Measurements from ENCODE around the gene SERPINE1. TPM values are rescaled to one million over a fixed set of nuclear protein-coding genes. Genes with fewer than 3 reads are reported as not detected.
"Not testable (repeated sequence)": the region's sequence is repeated elsewhere in the genome, so short reads cannot be mapped to it uniquely, and the experiment has no call there.

Gene SERPINE1
- total RNA-seq, 4 donors from 2014 or later: 4.7 to 18.6 (median 7.6) TPM

- WGBS, 2 donors: 71 to 73% methylated on average over 3 of the region's 3 CpGs
- H3K27ac ChIP-seq: peak overlapping the region in 2 of 3 donors; percentile 50 to 75
- intact Hi-C loops (cut with DNase I): no loop called here
Observed at GRCh38 chr7:101127460-101128039, 646 bp downstream of the SERPINE1 start.

GRCh38 chr7:101128040-101128834 lies 1.3 kb downstream of the SERPINE1 start:
- Histone ChIP-seq H3K4me1 (peaks cover 21 to 25% of the 10 kb centered on the region in 2 donors), H3K36me3 (no peaks in the 10 kb centered on the region), H3K27me3 (no peaks in the 10 kb centered on the region), H3K9me3 (no peaks in the 10 kb centered on the region), H3K27ac (no peak overlapping the region), H3K4me3 (replicated peaks in 1 of 3) (no peak overlapping the region)
- no peak for DNase-seq
- WGBS, 2 donors: 81 to 82% methylated on average over 9 to 13 of the region's 14 CpGs
- intact Hi-C loops (cut with DNase I): no loop called here
- TF ChIP-seq CTCF (IDR thresholded peaks at IDR 0.05): no peak
- TF ChIP-seq POLR2A (IDR thresholded peaks at IDR 0.05): no peak

More at GRCh38 chr7:101127460-101128039, 646 bp downstream of the SERPINE1 start:
- Histone ChIP-seq H3K27me3 (no peaks in the 10 kb centered on the region), H3K9me3 (no peaks in the 10 kb centered on the region), H3K4me1 (peaks cover 21 to 31% of the 10 kb centered on the region in 2 donors), H3K4me3 (replicated peaks in 1 of 3) (no peak overlapping the region), H3K36me3 (no peaks in the 10 kb centered on the region)
- TF ChIP-seq CTCF (IDR thresholded peaks at IDR 0.05) (no peak), POLR2A (IDR thresholded peaks at IDR 0.05) (no peak)
- DNase-seq: no peak

- Histone ChIP-seq H3K9me3 (no peaks in the 10 kb centered on the region), H3K4me1 (peaks cover 21 to 25% of the 10 kb centered on the region in 2 donors), H3K27ac (no peak overlapping the region), H3K27me3 (no peaks in the 10 kb centered on the region), H3K4me3 (replicated peaks in 1 of 3) (no peak overlapping the region), H3K36me3 (no peaks in the 10 kb centered on the region)
- 95 to 97% methylated on average over 3 of the region's 3 CpGs for WGBS, 2 donors
- intact Hi-C loops (cut with DNase I): no loop called here
- no peak for DNase-seq
- TF ChIP-seq POLR2A (IDR thresholded peaks at IDR 0.05) (no peak), CTCF (IDR thresholded peaks at IDR 0.05) (no peak)
Observed at GRCh38 chr7:101129603-101130117, 2.8 kb downstream of the SERPINE1 start.

GRCh38 chr7:101132626-101133600 lies 6.0 kb downstream of the SERPINE1 start:
- H3K9me3 ChIP-seq; intact Hi-C loops (cut with DNase I); H3K36me3 ChIP-seq; H3K27ac ChIP-seq; H3K27me3 ChIP-seq; H3K4me3 ChIP-seq (replicated peaks in 1 of 3); DNase-seq; H3K4me1 ChIP-seq: not testable (repeated sequence)
- WGBS, 2 donors: 86 to 92% methylated on average over 18 of the region's 18 CpGs

Measured in thyroid gland (tissue), 4 donors.